HG03108 (cell line): Measurements from ENCODE around the gene ANGPTL4.
"Not testable (repeated sequence)": the region's sequence is repeated elsewhere in the genome, so short reads cannot be mapped to it uniquely, and the experiment has no call there.

Experiments used
- ATAC-seq: cut with Tn5 transposase; IDR thresholded peaks from one replicate; pipeline ENCODE4 v1.9.1; 2021; ENCODE audit warnings: moderate library complexity; ENCODE audit not compliant: unreplicated experiment

ANGPTL4 gene

GRCh38 chr19:8388612-8388958, 24.6 kb downstream of the ANGPTL4 start:
- no peak for ATAC-seq

GRCh38 chr19:8389891-8390616, 26.1 kb downstream of the ANGPTL4 start, which contains the start of gene RAB11B:
Gene RAB11B (plus strand): TSS chr19:8390360. CDS start chr19:8390417, 57 bp downstream.
- peak; percentile 86 for ATAC-seq

- ATAC-seq, result peak; percentile 33
These were observed 26.6 kb downstream of the ANGPTL4 start for GRCh38 chr19:8390617-8390981.

- ATAC-seq, result no peak
These were observed 27.5 kb downstream of the ANGPTL4 start for GRCh38 chr19:8391198-8392016.

- ATAC-seq, result no peak
These were observed 28.1 kb downstream of the ANGPTL4 start for GRCh38 chr19:8392017-8392591.

- ATAC-seq, result no peak
These were observed 29.4 kb downstream of the ANGPTL4 start for GRCh38 chr19:8393192-8393870.

GRCh38 chr19:8393871-8394250, 29.9 kb downstream of the ANGPTL4 start:
- ATAC-seq, result no peak

- ATAC-seq, result no peak
These were observed 31.7 kb downstream of the ANGPTL4 start for GRCh38 chr19:8395621-8396082.

GRCh38 chr19:8396185-8396562, 32.2 kb downstream of the ANGPTL4 start:
- no peak for ATAC-seq

- no peak for ATAC-seq
These were observed 32.7 kb downstream of the ANGPTL4 start for GRCh38 chr19:8396563-8397203.

GRCh38 chr19:8397271-8397670, 33.3 kb downstream of the ANGPTL4 start:
- no peak for ATAC-seq

- no peak for ATAC-seq
These were observed 33.9 kb downstream of the ANGPTL4 start for GRCh38 chr19:8397746-8398310.

GRCh38 chr19:8398311-8398771, 34.4 kb downstream of the ANGPTL4 start:
- no peak for ATAC-seq

- no peak for ATAC-seq
These were observed 35.8 kb downstream of the ANGPTL4 start for GRCh38 chr19:8399681-8400188.

GRCh38 chr19:8401981-8402411, 38.0 kb downstream of the ANGPTL4 start:
- no peak for ATAC-seq

GRCh38 chr19:8403098-8403819, 39.3 kb downstream of the ANGPTL4 start:
- no peak for ATAC-seq

GRCh38 chr19:8403820-8404109, 39.8 kb downstream of the ANGPTL4 start:
- ATAC-seq, result no peak

- no peak for ATAC-seq
These were observed 40.6 kb downstream of the ANGPTL4 start for GRCh38 chr19:8404391-8405151.

GRCh38 chr19:8410718-8411117, 46.8 kb downstream of the ANGPTL4 start:
- not testable (repeated sequence) for ATAC-seq
